K562 (cell line): Measurements from ENCODE around the gene CYP2W1. TPM values are rescaled to one million over a fixed set of nuclear protein-coding genes. Genes with fewer than 3 reads are reported as not detected.

Source experiments
- BRF1 ChIP-seq: IDR thresholded peaks from 3 replicates; pipeline ENCODE4 v1.6.1; 2011; ENCODE audit warnings: borderline replicate concordance, mild to moderate bottlenecking; ENCODE audit not compliant: insufficient read length; ENCODE audit errors: extremely low read depth
- CEBPZ ChIP-seq: fragments of 150-350 bp; IDR thresholded peaks from 2 replicates; pipeline ENCODE4 v1.6.1; 2014; ENCODE audit warnings: low read depth, mild to moderate bottlenecking, low read length, borderline replicate concordance
- CXXC5 ChIP-seq: fragments of 250-450 bp; sonication (Bioruptor Pico); IDR thresholded peaks from 2 replicates; pipeline ENCODE4 v1.8.0; 2022; ENCODE audit warnings: inconsistent platforms, mild to moderate bottlenecking, moderate library complexity
- EZH2 ChIP-seq: IDR thresholded peaks from 2 replicates; pipeline ENCODE4 v1.6.1; 2012; ENCODE audit warnings: low read depth, mild to moderate bottlenecking, inconsistent platforms, low read length, borderline replicate concordance
- FIP1L1 ChIP-seq: fragments of 200-400 bp; formaldehyde crosslinking; IDR thresholded peaks from 2 replicates; pipeline ENCODE4 v1.6.1; 2018; ENCODE audit warnings: mild to moderate bottlenecking, low read depth, low read length; ENCODE audit not compliant: poor library complexity, severe bottlenecking
- FOXA3 ChIP-seq, 2 experiments: fragments of 450-650 bp in 1 of 2; sonication (generic) in 1 of 2; formaldehyde crosslinking; IDR thresholded peaks in 1 of 2; conservative IDR thresholded peaks in 1 of 2; 2 replicates each; pipeline versions ENCODE4 v1.4.0 to v1.8.0; 2020 to 2022; ENCODE audit warnings: mild to moderate bottlenecking in 2 of 2, missing genetic modification reagents in 1 of 2
- MAFF ChIP-seq: IDR thresholded peaks from 2 replicates; pipeline ENCODE4 v1.6.1; 2012; ENCODE audit warnings: low read length, improper control_type of control experiment
- MITF ChIP-seq: IDR thresholded peaks from 2 replicates; pipeline ENCODE4 v1.6.1; 2014; ENCODE audit warnings: antibody characterized with exemption
- PURB ChIP-seq: sonication (generic); formaldehyde crosslinking; IDR thresholded peaks from 2 replicates; pipeline ENCODE4 v1.9.0; 2021; ENCODE audit warnings: low read depth, mild to moderate bottlenecking, missing genetic modification reagents
- TAF7 ChIP-seq: fragments of 450-650 bp; IDR thresholded peaks from 2 replicates; pipeline ENCODE4 v1.6.1; 2016; ENCODE audit warnings: missing genetic modification characterization, missing compliant biosample characterization
- ZBTB26 ChIP-seq: fragments of 450-650 bp; formaldehyde crosslinking; IDR thresholded peaks from 2 replicates; pipeline ENCODE4 v1.4.0; 2022; ENCODE audit warnings: missing genetic modification characterization
- ZNF121 ChIP-seq: sonication (generic); formaldehyde crosslinking; conservative IDR thresholded peaks from 2 replicates; pipeline ENCODE4 v1.8.0; 2022; ENCODE audit warnings: missing genetic modification reagents
- ZNF263 ChIP-seq: sonication (generic); formaldehyde crosslinking; IDR thresholded peaks from 2 replicates; pipeline ENCODE4 v1.8.0; 2022; ENCODE audit warnings: mild to moderate bottlenecking, missing genetic modification reagents, borderline replicate concordance
- ZNF41 ChIP-seq: fragments of 250-450 bp; sonication (Bioruptor Pico); conservative IDR thresholded peaks from 2 replicates; pipeline ENCODE4 v1.4.0; 2020; ENCODE audit warnings: mild to moderate bottlenecking
- ZNF512 ChIP-seq: IDR thresholded peaks from 2 replicates; pipeline ENCODE4 v1.6.1; 2016; ENCODE audit warnings: missing genetic modification characterization, missing compliant biosample characterization
- polyA plus RNA-seq, 8 experiments: library from polyadenylated mRNA; depleted of rRNA in 4 of 8; stranded (reverse) in 5 of 8; unstranded in 3 of 8; fragments of >200 nt; fragmentation: Nextera tagmentation in 2 of 8; fragmentation: Illumina TruSeq in 1 of 8; extraction: Ambion mirVana in 2 of 8; extraction: Trizol in 1 of 8; gene quantifications; 2 replicates each; pipeline versions ENCODE4 v1.2.1 to v1.2.3, GENCODE V29; 2011 to 2014; ENCODE audit warnings: inconsistent platforms in 1 of 8, missing spikeins in 1 of 8
- total RNA-seq, 7 experiments: library from RNA; depleted of rRNA in 6 of 7; stranded (reverse); fragments of >200 nt in 6 of 7; fragmentation: Illumina TruSeq in 2 of 7; extraction: Trizol in 2 of 7; gene quantifications; 2 replicates each; pipeline versions ENCODE4 v1.2.1 to v1.2.3, GENCODE V29; 2011 to 2021; ENCODE audit warnings: low replicate concordance in 1 of 7

Gene CYP2W1
- total and polyA plus RNA-seq, 9 of the 15 experiments (the other 6 are each of a cell fraction or from before 2014, with no cell fraction given) = not detected

GRCh38 chr7:1027242-1028043 lies 44.5 kb downstream of the CYP2W1 start (continued):
- TF ChIP-seq CXXC5 (CRISPR knock-in tag) (0 out of 2 replicates have a peak, but pooled peaks have one; percentile 38), ZNF512 (no peak), ZBTB26 (CRISPR knock-in tag) (no peak), FIP1L1 (no peak), ZNF121 (no peak), MITF (no peak), EZH2 (no peak), ZNF41 (CRISPR knock-in tag) (no peak), MAFF (no peak), CEBPZ (no peak), TAF7 (tag) (no peak), ZNF263 (CRISPR knock-in tag) (0 out of 2 replicates have a peak, but pooled peaks have one; percentile 17), PURB (CRISPR knock-in tag) (no peak), FOXA3 (CRISPR knock-in tag; conservative IDR thresholded peaks at IDR 0.05 in 1 of 2, IDR thresholded peaks at IDR 0.05 in 1 of 2) (peak in 1 of 2 experiments; percentile 45; a peak in 1 of 4 replicates), BRF1 (no peak)
